ENCODE results near the gene CMPK2. TPM values are rescaled to one million over a fixed set of nuclear protein-coding genes. Genes with fewer than 3 reads are reported as not detected.

Gene CMPK2, protein sequence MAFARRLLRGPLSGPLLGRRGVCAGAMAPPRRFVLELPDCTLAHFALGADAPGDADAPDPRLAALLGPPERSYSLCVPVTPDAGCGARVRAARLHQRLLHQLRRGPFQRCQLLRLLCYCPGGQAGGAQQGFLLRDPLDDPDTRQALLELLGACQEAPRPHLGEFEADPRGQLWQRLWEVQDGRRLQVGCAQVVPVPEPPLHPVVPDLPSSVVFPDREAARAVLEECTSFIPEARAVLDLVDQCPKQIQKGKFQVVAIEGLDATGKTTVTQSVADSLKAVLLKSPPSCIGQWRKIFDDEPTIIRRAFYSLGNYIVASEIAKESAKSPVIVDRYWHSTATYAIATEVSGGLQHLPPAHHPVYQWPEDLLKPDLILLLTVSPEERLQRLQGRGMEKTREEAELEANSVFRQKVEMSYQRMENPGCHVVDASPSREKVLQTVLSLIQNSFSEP
- total RNA-seq (10 to 100 TPM in 1 of 5 donors, 1 to 10 TPM in 4; 6.5 to 15.2 (median 9.1) TPM), total RNA-seq (4.6 to 361 (median 16.4) reads per million in 29 experiments)
- 5.7 TPM for total RNA-seq (2013)

DNA sequence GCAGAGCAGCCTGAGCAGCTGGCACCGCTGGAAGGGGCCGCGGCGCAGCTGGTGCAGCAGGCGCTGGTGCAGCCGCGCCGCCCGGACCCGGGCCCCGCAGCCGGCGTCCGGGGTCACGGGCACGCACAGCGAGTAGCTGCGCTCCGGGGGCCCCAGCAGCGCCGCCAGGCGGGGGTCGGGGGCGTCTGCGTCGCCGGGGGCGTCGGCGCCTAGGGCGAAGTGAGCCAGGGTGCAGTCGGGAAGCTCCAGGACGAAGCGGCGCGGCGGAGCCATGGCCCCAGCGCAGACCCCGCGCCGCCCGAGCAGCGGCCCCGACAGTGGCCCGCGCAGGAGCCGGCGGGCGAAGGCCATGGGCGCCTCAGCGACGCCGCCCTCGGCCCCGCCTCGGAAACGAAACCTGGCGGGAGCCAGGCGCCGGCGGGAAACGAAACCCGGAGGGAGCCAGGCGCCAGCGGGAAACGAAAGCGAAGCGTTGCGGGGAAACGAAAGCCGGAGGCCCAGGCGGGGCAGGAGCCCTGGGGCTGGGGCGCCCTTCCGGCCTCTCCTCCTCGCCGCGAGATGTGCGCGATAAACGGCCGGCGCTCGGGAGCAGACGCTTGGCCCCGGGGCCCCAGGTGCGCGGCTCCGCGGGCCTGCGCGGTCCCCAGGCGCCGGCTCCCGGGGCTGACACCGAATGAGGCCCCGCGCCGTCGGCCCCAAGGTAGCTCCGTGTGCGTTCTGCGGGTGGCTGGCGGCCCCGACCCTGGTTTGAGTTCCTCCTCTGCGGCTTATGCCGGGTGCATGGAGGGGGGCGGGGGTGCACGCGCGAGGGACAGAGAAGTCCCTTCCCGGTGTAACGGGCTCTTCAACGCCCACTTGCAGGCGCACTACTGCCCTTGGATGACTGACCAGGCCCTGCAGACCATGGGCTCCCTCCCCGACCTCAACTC lies at the start of gene CMPK2:
Gene CMPK2, minus strand, starts transcription at position 562 of the 929 bp plus-strand sequence. Its CDS starts 211 bp downstream, at position 351.
- Mint-ChIP-seq H3K4me1 (peaks cover 28 to 45% (median 36%) of the 10 kb centered on the region in 3 donors), H3K27ac (peak within 1 kb of the TSS; percentile 93 to 98), H3K27me3 (no peaks in the 10 kb centered on the region), H3K4me3 (peak within 1 kb of the TSS; percentile 94 to 95 (median 94)), H3K9me3 (peaks cover 4 to 13% (median 7%) of the 10 kb centered on the region in 3 donors), H3K36me3 (peaks cover 26% of the 10 kb centered on the region)
- peak within 1 kb of the TSS; percentile 81 to 86 for H3K4me3 ChIP-seq (ENCODE audit: control insufficient read depth in 1 of 2, extremely low read depth in 1 of 2, low read length in 1 of 2)
- CTCF ChIA-PET, result interaction anchor here (0.6 to 2.8 kb wide), 7 partner anchors 10 to 1175 kb away, joined by 3 to 25 read pairs (median 6); partner anchors contain the start of gene RSAD2 (in 2 of the 2)
- H3K9me3 ChIP-seq, result no peaks in the 10 kb centered on the region
- WGBS (ENCODE audit: insufficient coverage), result under 1% methylated on average over 115 of the region's 115 CpGs
- H3K4me1 ChIP-seq (ENCODE audit: control insufficient read depth in 1 of 2, extremely low read depth in 1 of 2, insufficient read depth in 2 of 2, low read length in 2 of 2), result peaks cover 2 to 16% of the 10 kb centered on the region in 2 experiments
- ATAC-seq (replicated peaks in 1 of 4), result peak; percentile 75 to 81 (median 78)
- POLR2A ChIA-PET, result interaction anchor here (0.6 to 1.7 kb wide), 3 partner anchors 12 to 1972 kb away, joined by 3 to 4 read pairs (median 3); partner anchors contain the start of genes KIDINS220 (in 1 of the 2) and RSAD2 (in 1 of the 2)
- peak; percentile 54 to 86 (median 69) for DNase-seq
- no peaks in the 10 kb centered on the region for H3K27me3 ChIP-seq (replicated peaks in 1 of 2; ENCODE audit: control insufficient read depth in 2 of 2, extremely low read depth in 1 of 2, insufficient read depth in 2 of 2, low read length in 1 of 2)
- H3K27ac ChIP-seq (ENCODE audit: low read length), result peak within 1 kb of the TSS; percentile 50
- peaks cover 5 to 6% of the 10 kb centered on the region in 2 donors for H3K36me3 ChIP-seq (ENCODE audit: control insufficient read depth in 2 of 2, extremely low read depth in 1 of 2, insufficient read depth in 1 of 2, low read length in 1 of 2)

DNA sequence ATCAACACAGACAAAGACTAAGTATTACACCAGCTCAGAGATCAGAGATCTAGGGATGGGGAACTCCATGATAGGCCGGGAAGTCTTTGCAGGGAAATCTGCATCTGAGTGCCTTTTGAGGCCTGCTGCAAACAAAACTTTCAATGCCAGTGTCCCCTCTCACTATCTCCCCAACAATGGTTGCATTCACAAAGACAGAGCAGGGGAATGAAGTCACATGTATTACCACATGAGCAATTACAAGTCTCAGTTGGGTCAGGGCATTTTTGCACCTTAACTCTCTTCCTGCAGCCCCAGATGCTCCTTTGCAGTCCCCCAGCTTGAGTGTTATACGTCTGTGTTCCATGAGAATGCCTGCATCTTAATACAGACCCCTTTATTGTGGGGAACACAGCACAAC lies 49.7 kb upstream of the CMPK2 start:
- ATAC-seq (replicated peaks in 1 of 4), result no peak
- DNase-seq, result no peak
- ChIA-PET POLR2A (no interaction called here), CTCF (interaction anchor here in 1 of 2 donors (0.8 to 2.0 kb wide), 8 partner anchors 8 to 97 kb away, joined by 3 to 10 read pairs (median 4); no protein-coding TSS in a partner anchor)
- Histone ChIP-seq H3K36me3 (ENCODE audit: control insufficient read depth in 2 of 2, extremely low read depth in 1 of 2, insufficient read depth in 1 of 2, low read length in 1 of 2) (peaks cover 0 to 4% of the 10 kb centered on the region in 2 donors), H3K9me3 (no peaks in the 10 kb centered on the region), H3K27ac (ENCODE audit: low read length) (no peak overlapping the region), H3K27me3 (replicated peaks in 1 of 2; ENCODE audit: control insufficient read depth in 2 of 2, extremely low read depth in 1 of 2, insufficient read depth in 2 of 2, low read length in 1 of 2) (no peaks in the 10 kb centered on the region), H3K4me1 (ENCODE audit: control insufficient read depth in 1 of 2, extremely low read depth in 1 of 2, insufficient read depth in 2 of 2, low read length in 2 of 2) (peaks cover 60 to 78% of the 10 kb centered on the region in 2 experiments), H3K4me3 (ENCODE audit: control insufficient read depth in 1 of 2, extremely low read depth in 1 of 2, low read length in 1 of 2) (no peak overlapping the region)
- 100% methylated on average over 2 of the region's 2 CpGs for WGBS (ENCODE audit: insufficient coverage)
- H3K4me3 Mint-ChIP-seq, result peak overlapping the region in 1 of 3 donors; percentile 69
- H3K27ac Mint-ChIP-seq, result peak overlapping the region; percentile 81 to 90
- H3K36me3 Mint-ChIP-seq, result peaks cover 9% of the 10 kb centered on the region
- no peaks in the 10 kb centered on the region for H3K9me3 Mint-ChIP-seq
- no peaks in the 10 kb centered on the region for H3K27me3 Mint-ChIP-seq
- peaks cover 75 to 81% (median 75%) of the 10 kb centered on the region in 3 donors for H3K4me1 Mint-ChIP-seq

DNA sequence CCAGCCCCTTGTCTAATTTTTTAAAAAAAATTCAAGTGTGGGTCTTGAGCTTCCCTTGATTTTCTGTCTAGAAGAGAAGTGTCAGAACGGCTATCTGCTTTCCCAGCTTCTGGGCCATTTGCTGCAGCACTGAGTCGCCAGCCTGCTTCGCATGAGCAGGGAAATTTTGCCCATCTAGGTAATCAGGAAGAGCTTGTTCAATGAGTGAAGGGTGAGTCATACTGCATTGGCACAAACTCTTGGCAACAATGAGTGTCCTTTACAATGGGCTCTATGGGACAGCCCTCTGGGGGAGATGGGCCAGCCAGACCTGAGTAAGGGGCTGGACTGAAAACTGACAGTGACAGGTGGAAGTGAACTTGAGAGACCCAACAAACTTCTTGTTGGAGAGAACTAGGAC lies 49.1 kb upstream of the CMPK2 start:
- 96% methylated on average over 3 of the region's 3 CpGs for WGBS (ENCODE audit: insufficient coverage)

DNA sequence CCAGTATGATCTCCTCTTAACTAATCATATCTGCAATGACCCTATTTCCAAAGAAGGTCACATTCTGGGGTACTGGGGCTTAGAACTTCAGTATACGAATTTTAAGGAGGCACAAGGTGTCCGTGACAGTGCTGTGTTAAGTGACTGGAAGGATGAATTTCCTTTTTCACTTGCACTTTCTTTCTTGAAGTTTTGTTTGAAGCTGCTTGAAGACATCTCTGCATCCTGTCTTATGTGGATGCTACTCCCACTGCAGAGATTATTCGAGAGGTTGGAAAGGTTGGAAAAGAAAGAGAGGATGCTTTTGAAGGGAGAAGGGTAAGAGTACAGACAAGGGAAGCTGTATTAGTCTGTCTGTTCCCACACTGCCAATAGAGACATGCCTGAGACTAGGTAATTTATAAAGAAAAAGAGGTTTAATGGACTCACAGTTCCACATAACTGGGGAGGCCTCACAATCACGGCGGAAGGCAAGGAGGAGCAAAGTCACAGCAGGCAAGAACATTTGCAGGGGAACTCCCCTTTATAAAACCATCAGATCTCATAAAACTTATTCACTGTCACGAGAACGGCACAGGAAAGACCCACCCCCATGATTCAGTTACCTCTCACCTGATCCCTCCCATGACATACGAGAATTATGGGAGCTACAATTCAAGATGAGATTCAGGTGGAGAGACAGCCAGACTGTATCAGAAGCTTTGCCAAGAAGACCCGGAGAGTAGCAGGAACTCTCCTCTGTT lies 47.9 kb upstream of the CMPK2 start:
- Mint-ChIP-seq H3K4me1 (peaks cover 76 to 81% (median 78%) of the 10 kb centered on the region in 3 donors), H3K4me3 (peak overlapping the region; percentile 54 to 74 (median 69)), H3K36me3 (no peaks in the 10 kb centered on the region), H3K27ac (peak overlapping the region; percentile 96 to 97), H3K27me3 (no peaks in the 10 kb centered on the region), H3K9me3 (no peaks in the 10 kb centered on the region)
- ChIA-PET POLR2A (no interaction called here), CTCF (interaction anchor here (1.0 to 1.6 kb wide), 3 partner anchors 17 to 19 kb away, joined by 3 to 5 read pairs (median 4); no protein-coding TSS in a partner anchor)
- Histone ChIP-seq H3K27me3 (replicated peaks in 1 of 2; ENCODE audit: control insufficient read depth in 2 of 2, extremely low read depth in 1 of 2, insufficient read depth in 2 of 2, low read length in 1 of 2) (no peaks in the 10 kb centered on the region), H3K27ac (ENCODE audit: low read length) (peak overlapping the region; percentile 63), H3K9me3 (no peaks in the 10 kb centered on the region), H3K36me3 (ENCODE audit: control insufficient read depth in 2 of 2, extremely low read depth in 1 of 2, insufficient read depth in 1 of 2, low read length in 1 of 2) (no peaks in the 10 kb centered on the region), H3K4me3 (ENCODE audit: control insufficient read depth in 1 of 2, extremely low read depth in 1 of 2, low read length in 1 of 2) (peak overlapping the region; percentile 4 to 42), H3K4me1 (ENCODE audit: control insufficient read depth in 1 of 2, extremely low read depth in 1 of 2, insufficient read depth in 2 of 2, low read length in 2 of 2) (peaks cover 68 to 76% of the 10 kb centered on the region in 2 experiments)
- ATAC-seq (replicated peaks in 1 of 4), result peak; percentile 45 to 64 (median 48)
- DNase-seq, result peak in 32 of 35 experiments; percentile 18 to 73 (median 48)
- WGBS (ENCODE audit: insufficient coverage), result 39% methylated on average over 4 of the region's 9 CpGs

More for the DNA sequence above, 49.1 kb upstream of the CMPK2 start:
- Mint-ChIP-seq H3K27me3 (no peaks in the 10 kb centered on the region), H3K4me3 (peak overlapping the region in 1 of 3 donors; percentile 69), H3K9me3 (no peaks in the 10 kb centered on the region), H3K27ac (peak overlapping the region; percentile 81 to 90), H3K36me3 (peaks cover 9% of the 10 kb centered on the region), H3K4me1 (peaks cover 75 to 81% (median 76%) of the 10 kb centered on the region in 3 donors)
- no peak for ATAC-seq (replicated peaks in 1 of 4)
- Histone ChIP-seq H3K27me3 (replicated peaks in 1 of 2; ENCODE audit: control insufficient read depth in 2 of 2, extremely low read depth in 1 of 2, insufficient read depth in 2 of 2, low read length in 1 of 2) (no peaks in the 10 kb centered on the region), H3K4me1 (ENCODE audit: control insufficient read depth in 1 of 2, extremely low read depth in 1 of 2, insufficient read depth in 2 of 2, low read length in 2 of 2) (peaks cover 66 to 77% of the 10 kb centered on the region in 2 experiments), H3K9me3 (no peaks in the 10 kb centered on the region), H3K36me3 (ENCODE audit: control insufficient read depth in 2 of 2, extremely low read depth in 1 of 2, insufficient read depth in 1 of 2, low read length in 1 of 2) (peaks cover 0 to 2% of the 10 kb centered on the region in 2 donors), H3K4me3 (ENCODE audit: control insufficient read depth in 1 of 2, extremely low read depth in 1 of 2, low read length in 1 of 2) (no peak overlapping the region), H3K27ac (ENCODE audit: low read length) (peak overlapping the region; percentile 43)
- DNase-seq, result no peak
- ChIA-PET CTCF (interaction anchor here (0.5 to 1.6 kb wide), 4 partner anchors 18 to 1859 kb away, joined by 4 to 6 read pairs (median 4); no protein-coding TSS in a partner anchor), POLR2A (interaction anchor here (0.6 to 0.9 kb wide), 2 partner anchors 17 to 38 kb away, joined by 3 read pairs; no protein-coding TSS in a partner anchor)

DNA sequence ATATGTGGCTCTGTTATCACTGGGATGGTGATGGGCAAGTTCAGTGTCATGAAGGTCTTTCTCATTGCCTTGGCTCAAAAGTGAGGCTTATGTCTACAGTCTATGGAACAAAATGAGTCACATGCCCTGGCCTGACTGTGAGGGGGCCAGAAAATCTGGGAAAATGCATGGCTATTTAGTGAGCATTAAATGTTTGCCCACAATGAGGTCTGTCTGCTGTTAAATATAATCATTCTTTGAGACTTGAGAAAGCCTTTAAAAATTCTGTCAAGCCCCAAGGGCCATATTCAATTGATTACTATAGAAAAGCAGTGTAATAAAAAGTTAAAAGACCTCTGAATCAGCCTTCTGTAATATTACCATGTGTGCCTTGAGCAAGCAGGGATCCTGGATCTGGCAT lies 46.0 kb upstream of the CMPK2 start:
- CTCF ChIA-PET, result interaction anchor here (0.6 to 1.6 kb wide), 4 partner anchors 10 to 148 kb away, joined by 3 to 5 read pairs (median 4); no protein-coding TSS in a partner anchor
- Histone ChIP-seq H3K27me3 (replicated peaks in 1 of 2; ENCODE audit: control insufficient read depth in 2 of 2, extremely low read depth in 1 of 2, insufficient read depth in 2 of 2, low read length in 1 of 2) (no peaks in the 10 kb centered on the region), H3K27ac (ENCODE audit: low read length) (peak overlapping the region; percentile 71), H3K36me3 (ENCODE audit: control insufficient read depth in 2 of 2, extremely low read depth in 1 of 2, insufficient read depth in 1 of 2, low read length in 1 of 2) (no peaks in the 10 kb centered on the region), H3K4me1 (ENCODE audit: control insufficient read depth in 1 of 2, extremely low read depth in 1 of 2, insufficient read depth in 2 of 2, low read length in 2 of 2) (peaks cover 82% of the 10 kb centered on the region in 2 experiments), H3K4me3 (ENCODE audit: control insufficient read depth in 1 of 2, extremely low read depth in 1 of 2, low read length in 1 of 2) (no peak overlapping the region), H3K9me3 (no peaks in the 10 kb centered on the region)
- Mint-ChIP-seq H3K4me3 (peak overlapping the region in 1 of 3 donors; percentile 69), H3K27ac (peak overlapping the region; percentile 96 to 97), H3K36me3 (peaks cover 3% of the 10 kb centered on the region), H3K4me1 (peaks cover 94 to 97% (median 95%) of the 10 kb centered on the region in 3 donors), H3K9me3 (no peaks in the 10 kb centered on the region), H3K27me3 (no peaks in the 10 kb centered on the region)
- ATAC-seq (replicated peaks in 1 of 4), result no peak
- POLR2A ChIA-PET, result no interaction called here
- DNase-seq, result no peak

All from T-cell (primary cell).